T-helper 9 cell (primary cell): ENCODE data around the gene PHACTR4.
"Not testable (repeated sequence)": the region's sequence is repeated elsewhere in the genome, so short reads cannot be mapped to it uniquely, and the experiment has no call there.

ENCODE experiments used
- DNase-seq: peaks from one replicate; pipeline ENCODE4 v3.0.0-alpha.2; 2020

PHACTR4 gene

DNA sequence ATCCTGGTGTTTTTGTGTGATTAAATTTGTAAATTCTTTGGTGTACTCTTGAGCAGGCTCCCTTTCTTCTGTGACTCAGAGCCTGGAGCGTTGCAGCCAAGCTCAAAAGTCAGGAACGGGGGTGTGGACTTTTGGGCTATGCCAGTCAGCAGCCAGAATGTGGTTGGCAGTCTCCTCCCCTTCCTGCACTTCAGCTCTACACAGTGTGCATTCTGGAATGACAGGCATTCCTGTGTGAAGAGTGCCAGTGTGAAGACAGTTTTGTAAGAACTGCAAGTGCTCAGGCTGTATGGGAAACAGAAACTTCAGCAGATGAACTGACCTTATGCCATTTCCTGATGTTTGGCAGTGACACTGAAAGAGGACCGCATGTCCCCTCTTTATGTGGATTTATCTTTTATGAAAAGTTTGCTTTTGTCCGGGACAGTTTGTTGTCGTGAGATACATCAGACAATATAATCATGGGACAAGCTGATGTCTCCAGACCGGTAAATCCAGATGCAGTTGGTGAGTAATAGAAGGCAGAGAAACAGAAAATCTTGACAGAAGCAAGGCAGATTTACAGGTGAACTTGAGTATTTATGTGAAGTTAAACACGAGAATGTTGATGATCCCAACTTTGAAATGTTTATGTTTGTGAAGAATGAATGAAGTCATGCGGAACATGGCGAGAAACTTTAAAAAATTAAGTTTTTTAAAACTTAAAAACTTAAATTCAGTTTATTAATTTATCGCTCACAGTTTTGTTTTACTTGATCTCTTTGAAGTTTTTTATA, 68.6 kb downstream of the PHACTR4 start:
- DNase-seq, result no peak

DNA sequence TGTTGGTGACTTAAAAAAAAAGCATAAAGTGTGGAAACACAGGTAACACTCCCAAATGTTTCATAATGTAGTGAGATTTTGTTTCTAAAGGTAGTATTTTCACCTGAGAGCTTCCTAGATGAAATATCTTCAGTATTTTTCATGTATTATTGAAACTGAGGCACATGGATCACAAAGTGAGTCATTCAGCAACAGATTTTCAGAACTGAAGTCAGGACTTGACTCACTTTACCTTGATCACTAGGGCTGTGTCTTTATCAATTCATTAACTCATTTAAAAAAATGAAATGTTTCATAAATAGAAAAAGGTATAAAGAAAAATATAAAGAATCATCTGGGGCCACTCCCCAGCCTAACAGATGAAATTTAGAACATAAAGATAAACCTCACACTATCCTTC, 69.8 kb downstream of the PHACTR4 start:
- no peak for DNase-seq

DNA sequence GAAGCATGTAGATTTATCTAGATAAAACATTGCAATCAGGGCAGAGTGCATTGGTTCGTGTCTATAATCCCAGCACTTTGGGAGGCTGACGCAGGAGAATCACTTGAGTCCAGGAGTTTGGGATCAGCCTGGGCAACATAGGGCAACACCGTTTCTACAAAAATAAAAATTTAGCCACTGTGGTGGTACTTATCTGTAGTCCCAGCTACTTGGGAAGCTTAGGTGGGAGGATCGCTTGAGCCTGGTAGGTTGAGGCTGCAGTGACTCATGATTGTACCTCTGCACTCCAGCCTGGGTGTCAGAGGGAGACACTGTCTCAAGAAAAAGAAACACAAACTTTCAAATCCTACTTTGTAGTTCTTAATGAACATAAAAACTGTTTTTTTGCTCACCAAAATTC, 72.1 kb downstream of the PHACTR4 start:
- no peak for DNase-seq

DNA sequence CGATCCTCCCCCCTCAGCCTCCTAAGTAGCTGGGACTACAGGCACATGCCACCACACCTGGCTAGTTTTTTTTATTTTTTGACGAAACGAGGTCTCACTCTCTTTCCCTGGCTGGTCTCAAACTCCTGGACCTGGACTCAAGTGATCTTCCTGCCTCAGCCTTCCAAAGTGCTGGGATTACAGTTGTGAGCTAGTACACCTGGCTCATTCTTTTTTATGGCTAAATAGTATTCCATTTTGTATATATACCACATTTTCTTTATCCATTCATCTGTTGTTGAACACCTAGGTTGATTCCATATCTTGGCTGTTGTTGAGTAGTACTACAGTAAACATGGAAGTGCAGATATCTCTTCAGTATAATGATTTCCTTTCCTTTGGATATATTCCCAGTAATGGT, 74.0 kb downstream of the PHACTR4 start:
- DNase-seq, result no peak

DNA sequence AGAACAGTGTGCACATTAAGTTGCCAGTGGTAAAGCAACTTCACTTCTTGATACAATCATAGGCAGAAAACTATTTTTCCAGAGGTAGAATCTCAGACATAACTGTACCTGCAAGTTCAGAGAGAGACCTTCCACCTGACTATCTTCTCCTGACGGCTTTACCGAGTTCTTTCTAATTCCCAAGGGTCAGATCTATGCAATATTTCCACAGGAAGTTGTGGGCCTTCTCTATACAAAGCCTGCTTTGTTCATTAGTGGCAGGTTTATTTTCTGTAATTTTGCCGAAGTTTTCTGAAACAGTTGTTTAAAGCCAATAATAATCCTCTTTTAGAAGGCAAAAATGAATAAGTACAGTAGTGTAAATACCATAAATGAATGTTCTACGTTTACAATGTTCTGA, 78.1 kb downstream of the PHACTR4 start:
- no peak for DNase-seq

DNA sequence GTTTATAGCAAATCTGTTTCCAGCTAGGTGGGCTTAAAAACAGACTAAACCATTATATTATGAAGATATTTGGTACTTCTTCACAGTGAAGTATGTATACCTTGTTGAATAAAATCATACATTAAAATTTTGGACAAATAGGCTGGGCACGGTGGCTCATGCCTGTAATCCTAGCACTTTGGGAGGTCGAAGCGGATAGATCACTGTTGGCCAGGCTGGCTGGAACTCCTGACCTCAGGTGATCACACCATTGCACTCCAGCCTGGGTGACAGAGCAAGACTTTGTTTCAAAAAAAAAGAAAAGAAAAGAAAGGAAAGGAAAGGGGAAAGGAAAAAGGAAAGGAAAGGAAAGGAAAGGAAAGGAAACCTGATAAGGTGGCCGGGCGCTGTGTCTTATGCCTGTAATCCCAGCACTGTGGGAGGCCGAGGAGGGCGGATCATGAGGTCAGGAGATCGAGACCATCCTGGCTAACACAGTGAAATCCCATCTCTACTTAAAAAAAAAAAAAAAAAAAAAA, 78.6 kb downstream of the PHACTR4 start:
- DNase-seq, result not testable (repeated sequence)

DNA sequence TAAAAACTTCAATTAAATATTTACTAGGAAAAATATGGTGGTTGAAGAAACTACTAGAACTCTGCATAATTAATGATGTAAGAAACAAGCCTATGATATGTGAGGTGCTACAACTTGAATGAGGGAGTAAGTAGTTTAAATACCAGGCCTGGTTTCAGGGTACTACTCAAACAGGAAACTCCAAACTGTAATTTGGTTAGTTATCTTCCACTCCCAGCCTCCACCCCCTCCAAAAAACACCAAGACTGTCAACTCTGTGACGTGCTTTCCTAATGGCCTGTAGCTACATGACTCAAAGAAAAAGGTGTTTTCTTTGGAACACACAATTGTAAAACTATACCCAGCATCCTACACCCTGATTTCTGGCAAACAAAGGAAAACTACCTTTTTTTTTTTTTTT, 80.4 kb downstream of the PHACTR4 start:
- no peak for DNase-seq

DNA sequence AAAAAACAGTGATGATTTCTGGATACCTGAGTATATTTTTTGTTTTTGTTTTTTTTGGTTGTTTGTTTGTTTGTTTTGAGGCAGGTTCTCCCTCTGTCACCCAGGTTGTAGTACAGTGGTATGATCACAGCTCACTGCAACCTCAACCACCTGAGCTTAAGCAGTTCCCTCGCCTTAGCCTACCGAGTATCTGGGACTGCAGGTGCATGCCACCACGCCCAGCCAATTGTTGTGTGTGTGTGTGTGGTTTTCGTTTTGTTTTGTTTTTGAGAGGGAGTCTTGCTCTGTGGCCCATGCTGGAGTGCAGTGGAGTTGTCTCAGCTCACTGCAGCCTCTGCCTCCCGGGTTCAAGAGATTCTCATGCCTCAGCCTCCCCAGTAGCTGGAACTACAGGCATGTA, 81.0 kb downstream of the PHACTR4 start:
- no peak for DNase-seq

DNA sequence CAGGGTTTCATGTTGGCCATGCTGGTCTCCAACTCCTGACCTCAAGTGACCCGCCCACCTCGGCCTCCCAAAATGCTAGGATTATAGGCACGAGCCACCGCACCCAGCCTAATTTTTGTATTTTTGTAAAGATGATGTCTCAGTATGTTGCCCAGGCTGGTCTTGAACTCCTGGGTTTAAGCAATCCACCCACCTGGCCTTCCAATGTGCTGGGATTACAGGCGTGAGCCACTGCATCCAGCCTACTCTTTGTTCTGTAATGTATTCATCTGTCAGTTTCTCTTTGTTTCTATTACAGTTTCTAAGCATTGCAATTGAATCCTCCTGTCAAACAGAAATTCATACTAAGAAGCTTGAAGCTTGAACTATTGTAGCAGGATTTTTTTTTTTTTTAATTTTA, 81.5 kb downstream of the PHACTR4 start:
- no peak for DNase-seq

DNA sequence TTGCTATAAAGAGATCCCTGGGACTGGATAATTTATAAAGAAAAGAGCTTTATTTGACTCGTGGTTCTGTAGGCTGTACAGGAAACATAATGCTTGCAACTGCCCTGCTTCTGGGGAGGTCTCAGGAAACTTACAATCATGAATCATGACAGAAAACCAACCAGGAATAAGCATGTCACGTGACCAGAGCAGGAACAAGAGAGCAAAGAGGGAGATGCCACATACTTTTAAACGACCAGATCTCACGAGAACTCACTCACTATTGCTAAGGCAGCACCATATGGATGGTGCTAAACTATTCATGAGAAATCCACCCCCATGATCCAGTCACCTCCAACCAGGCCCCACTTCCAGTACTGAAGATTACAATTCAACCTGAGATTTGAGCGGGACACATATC, 86.5 kb downstream of the PHACTR4 start:
- DNase-seq, result no peak

DNA sequence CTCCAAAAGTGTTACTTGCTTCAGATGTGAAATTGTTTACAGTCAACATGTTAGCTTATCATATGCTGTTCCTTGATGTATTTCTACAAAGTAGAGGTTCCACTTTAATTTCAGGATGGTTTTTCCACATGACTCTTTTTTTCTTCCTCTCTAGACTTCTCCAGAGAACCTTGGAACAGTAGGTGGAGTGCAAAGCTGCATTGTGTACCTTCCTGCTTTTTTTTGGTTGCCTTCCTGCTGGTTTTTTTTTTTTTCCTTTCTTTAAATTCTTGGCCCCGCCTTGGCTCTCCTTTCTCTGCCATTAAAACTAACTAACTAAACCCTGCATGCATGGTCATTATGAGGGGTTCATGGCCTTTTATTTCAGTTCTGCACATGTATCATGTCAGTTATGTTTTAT, 88.1 kb downstream of the PHACTR4 start:
- no peak for DNase-seq

DNA sequence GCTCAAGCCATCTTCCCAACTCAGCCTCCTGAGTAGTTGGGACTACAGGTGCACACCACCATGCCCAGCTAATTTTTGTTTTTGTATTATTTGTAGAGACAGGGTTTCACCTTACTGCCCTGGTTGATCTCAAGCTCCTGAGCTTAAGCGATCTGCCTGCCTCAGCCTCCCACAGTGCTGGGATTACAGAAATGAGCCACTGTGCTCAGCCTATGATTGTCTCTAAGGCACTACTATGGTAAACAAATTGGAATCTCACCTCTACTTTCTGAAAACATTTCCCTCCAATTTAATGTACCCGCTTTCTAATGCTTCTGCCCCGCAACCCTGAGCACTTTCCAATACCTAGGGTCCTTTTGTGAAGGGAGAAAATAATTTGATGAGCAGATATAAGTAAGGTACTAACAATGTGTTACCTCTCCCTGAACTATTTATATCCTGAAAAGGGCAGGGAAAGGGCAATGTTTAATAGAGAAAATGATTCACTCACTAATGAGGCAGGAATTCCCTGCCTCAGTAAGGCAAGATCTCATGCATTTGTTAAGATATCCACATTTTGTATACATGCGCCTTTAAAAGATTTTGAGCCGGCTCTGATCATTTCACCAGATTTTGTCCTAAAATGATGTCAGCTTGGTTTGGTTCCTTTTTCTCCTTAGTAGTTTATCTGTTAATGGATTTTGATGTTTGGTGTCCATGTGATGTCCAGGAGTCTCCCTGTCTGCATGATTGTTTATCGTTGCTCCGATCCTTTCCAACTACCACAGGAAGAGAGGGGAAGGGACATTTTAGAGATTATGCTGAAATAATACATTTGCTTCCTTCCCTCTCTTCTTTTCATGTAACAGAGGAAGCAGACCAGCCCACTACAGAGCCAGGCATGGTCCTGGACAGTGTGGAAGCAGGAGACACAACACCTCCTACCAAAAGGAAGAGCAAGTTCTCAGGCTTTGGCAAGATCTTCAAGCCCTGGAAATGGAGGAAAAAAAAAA, 89.0 kb downstream of the PHACTR4 start:
- DNase-seq, result no peak

DNA sequence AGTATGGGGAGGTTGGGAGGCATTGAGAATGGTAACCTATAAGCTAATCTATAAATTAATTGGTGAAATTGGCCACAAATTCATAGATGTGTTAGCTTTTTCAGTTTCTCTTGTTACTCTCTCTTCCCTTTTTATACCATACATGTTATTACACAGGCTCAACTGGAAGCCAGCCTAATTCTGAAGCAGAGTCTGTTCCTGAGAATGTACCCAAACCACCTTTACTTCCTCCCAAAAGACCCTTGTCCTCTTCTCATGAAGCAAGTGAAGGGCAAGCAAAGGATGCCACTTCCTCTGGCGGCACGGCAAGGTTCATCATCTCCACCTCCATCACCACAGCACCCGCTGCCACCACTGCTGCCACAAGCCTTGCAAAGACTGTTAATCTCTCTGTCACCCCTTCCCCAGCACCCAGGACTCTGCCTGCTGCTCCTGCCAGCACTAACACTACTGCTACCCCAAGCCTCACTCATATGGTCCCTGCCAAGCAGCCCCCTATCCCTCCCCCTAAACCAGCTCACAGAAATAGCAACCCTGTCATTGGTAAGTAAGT, 96.8 kb downstream of the PHACTR4 start:
- no peak for DNase-seq

DNA sequence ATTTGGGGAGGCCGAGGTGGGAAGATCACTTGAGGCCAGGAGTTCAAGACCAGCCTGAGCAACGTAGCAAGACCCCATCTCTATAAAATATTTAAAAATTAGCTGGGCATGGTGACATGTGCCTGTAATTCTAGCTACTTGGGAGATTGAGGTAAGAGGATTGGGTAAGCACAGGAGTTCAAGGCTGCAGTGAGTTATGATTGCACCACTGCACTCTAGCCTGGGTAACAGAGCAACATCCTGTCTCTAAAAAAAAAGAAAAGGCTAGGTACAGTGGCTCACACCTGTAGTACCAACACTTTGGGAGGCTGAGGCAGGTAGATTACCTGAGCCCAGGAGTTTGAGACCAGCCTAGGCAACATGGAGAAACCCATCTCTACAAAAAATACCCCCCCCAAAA, 100.6 kb downstream of the PHACTR4 start:
- no peak for DNase-seq

DNA sequence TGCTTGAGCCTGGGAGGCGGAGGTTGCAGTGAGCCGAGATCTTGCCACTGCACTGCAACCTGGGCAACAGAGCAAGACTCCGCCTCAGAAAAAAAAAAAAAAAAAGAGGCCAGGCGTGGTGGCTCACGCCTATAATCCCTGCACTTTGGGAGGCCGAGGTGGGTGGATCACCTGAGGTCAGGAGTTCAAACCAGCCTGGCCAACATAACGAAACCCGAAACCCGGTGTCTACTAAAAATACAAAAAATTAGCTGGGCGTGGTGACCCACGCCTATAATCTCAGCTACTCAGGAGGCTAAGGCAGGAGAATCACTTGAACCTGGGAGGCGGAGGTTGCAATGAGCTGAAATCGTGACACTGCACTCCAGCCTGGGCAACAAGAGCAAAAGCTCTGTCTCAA, 110.0 kb downstream of the PHACTR4 start:
- DNase-seq, result not testable (repeated sequence)

DNA sequence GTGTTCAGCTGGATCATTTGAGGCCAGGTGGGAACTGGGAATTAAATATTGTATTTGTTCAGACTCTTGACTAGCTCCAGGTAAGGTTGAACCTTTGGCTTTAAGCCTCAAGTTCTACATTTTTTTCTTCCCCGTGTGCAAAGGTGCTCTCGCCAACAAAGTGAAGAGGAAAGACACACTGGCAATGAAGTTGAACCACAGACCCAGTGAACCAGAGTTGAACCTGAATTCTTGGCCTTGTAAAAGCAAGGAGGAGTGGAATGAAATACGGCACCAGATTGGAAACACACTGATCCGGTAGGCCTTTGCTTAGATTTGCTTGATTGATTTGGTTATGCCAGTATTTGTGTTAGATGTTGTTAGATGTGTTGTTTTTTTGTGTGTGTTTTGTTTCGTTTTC, 110.8 kb downstream of the PHACTR4 start:
- DNase-seq, result no peak

DNA sequence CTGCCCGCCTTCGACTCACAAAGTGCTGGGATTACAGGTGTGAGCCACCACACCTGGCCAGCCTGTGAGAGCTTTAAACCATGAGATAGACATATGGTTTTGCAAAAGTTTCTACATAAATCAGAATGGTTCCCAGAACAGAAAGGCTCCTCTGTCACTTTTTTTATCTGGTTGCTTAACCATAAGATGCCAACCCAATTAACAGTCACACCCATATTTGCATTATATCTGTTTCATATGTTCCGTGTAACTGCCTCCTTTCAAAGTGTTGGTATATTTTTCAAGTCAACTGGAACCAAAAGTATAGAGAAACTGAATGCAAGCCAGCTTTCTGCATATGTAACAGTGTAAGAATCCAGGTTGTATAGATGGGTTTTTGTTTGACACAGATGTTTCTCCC, 112.6 kb downstream of the PHACTR4 start:
- no peak for DNase-seq

DNA sequence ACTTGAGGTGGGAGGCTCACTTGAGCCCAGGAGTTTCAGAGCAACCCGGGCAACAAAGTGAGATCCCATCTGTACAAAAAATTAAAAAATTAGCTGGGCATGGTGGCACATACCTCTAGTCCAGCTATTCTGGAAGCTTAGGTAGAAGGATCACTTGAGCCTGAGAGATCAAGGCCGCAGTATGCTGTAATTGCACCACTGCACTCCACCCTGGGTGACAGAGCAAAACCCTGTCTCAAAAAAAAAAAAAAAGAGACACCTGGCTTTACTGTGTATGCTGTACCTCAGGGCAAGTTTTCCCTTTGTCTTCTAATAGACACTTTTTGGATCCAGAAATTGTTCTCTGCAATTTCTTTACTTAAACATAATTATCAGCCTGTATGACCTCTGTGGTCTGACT, 113.2 kb downstream of the PHACTR4 start:
- no peak for DNase-seq

DNA sequence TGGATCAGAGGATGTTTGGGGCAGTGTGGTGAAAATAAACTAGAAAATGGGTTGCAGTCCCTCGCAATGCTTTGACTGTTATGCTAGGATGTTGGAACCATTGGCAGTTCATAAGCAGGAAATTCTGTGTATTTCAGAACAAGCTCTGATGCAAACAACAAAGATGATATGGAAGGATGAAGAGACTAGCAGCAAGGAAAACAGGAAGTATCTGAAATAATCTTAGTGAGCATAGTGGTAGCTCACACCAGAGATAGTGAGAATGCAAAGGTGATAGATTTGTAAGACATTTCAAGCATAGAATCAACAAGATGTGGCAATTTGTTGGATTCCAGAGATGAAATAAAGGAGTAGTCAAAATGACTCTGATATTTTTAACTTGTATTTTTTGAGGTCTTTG, 125.2 kb downstream of the PHACTR4 start:
- DNase-seq, result no peak

DNA sequence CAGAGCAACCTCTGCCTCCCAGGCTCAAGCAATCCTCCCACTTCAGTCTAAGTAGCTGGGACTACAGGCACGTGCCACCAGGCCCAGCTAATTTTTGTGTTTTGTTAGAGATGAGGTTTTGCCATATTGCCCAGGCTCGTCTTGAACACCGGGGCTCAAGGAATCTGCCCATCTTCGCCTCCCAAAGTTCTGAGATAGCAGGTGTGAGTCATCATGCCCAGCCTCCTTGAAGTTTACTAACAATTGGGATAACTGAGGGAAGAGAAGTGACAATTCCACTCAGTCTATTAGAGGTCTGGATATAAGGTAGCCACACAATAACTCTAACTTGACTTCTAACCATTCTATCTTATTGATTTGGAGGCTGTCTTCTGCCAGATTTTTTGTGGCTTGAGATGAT, 130.0 kb downstream of the PHACTR4 start:
- DNase-seq, result no peak

DNA sequence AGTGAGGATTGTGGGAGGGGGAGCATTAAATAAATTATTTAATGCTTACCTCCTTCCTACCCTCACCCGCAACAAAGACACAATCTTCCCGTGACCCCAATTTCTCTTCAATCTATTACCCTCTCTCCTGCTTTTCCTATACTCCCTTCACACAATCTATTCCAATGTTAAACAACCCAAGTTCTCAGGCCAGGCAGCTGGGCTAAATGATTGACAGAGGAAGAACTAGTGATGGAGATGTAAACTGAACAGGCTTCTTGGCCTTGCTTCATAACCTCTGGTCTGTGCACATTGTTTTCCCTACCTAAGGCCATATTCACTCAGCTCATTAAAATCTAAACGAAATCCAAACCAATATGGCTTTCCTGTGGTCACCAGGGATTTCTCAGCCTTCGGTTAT, 132.4 kb downstream of the PHACTR4 start:
- DNase-seq, result no peak

DNA sequence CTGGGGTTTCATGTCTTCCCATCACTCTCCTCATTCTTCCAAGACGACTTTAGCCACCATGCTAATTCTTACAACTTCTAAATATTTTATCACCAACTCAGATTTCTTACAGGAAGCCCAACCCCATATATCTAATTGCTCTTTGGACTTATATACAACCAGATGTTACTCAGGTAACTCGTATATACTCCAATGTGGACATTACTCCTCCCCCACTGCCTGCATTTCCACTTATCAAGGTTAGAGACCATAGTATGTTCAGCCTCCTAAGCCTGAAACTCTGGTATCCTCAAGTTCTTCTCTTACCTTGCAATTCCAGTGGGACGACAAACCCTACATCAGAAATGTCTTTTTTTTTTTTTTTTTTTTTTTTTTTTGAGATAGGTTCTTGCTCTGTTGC, 133.6 kb downstream of the PHACTR4 start:
- no peak for DNase-seq

DNA sequence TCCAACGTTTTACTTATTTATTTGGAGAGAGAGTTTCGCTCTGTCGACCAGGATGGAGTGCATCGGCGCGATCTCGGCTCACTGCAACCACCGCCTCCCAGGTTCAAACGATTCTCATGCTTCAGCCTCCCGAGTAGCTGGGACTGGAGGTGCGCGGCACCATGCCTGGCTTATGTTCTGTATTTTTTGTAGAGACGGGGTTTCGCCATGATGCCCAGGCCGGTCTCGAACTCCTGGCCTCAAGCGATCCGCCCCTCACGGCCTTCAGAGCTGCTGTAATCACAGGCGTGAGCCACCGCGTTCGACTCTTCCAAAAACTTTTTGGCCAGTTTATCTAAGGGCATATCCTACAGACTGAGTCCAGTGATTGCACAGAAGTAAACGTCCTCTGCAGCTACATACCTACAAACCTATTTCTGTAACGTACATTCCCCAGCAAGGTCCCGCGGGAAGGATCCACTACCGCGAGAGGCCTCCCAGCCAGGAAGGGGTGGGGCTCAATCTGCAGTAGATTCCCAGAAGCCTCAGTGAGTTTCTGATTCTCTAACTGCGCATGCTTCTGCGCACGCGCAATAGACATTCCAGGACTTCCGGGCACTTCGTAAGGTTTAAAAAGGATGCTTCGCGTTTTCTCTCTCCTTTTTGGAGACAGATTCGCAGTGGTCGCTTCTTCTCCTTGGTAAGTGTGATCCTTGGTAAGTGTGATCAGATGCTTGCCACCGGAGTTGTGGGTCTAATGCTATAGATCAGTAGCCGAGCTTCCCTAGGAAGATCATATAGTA, 136.1 kb downstream of the PHACTR4 start, which contains the start of gene RCC1:
RCC1 (plus strand) TSS at position 638 of the 782 bp plus-strand sequence. CDS start 23,824 bp downstream, outside the sequence.
- peak; percentile 87 for DNase-seq
